ENCODE data around the gene VRK3. TPM values are rescaled to one million over a fixed set of nuclear protein-coding genes. Genes with fewer than 3 reads are reported as not detected.

The VRK3 gene
- total RNA-seq, 1 donor from 2014 or later, result 44.6 TPM

- Mint-ChIP-seq H3K9me3 (no peaks in the 10 kb centered on the region), H3K36me3 (peaks cover 6% of the 10 kb centered on the region), H3K27me3 (no peaks in the 10 kb centered on the region), H3K4me3 (no peak overlapping the region), H3K4me1 (ENCODE audit: unreplicated experiment) (no peaks in the 10 kb centered on the region), H3K27ac (no peak overlapping the region)
- TF ChIP-seq CTCF (conservative IDR thresholded peaks at IDR 0.05), result no peak
- no peak for DNase-seq (ENCODE audit: extremely low spot score, unreplicated experiment)
These were observed 43.3 kb downstream of the VRK3 start for GRCh38 chr19:49981603-49982593.

GRCh38 chr19:49978324-49978723 is 46.8 kb downstream of the VRK3 start:
- no peak for TF ChIP-seq CTCF (conservative IDR thresholded peaks at IDR 0.05)
- Mint-ChIP-seq H3K27ac (no peak overlapping the region), H3K9me3 (no peaks in the 10 kb centered on the region), H3K4me1 (ENCODE audit: unreplicated experiment) (no peaks in the 10 kb centered on the region), H3K4me3 (no peak overlapping the region), H3K36me3 (peaks cover 8% of the 10 kb centered on the region), H3K27me3 (peaks cover 2% of the 10 kb centered on the region)
- no peak for DNase-seq (ENCODE audit: extremely low spot score, unreplicated experiment)

GRCh38 chr19:49977881-49978280 is 47.3 kb downstream of the VRK3 start:
- Mint-ChIP-seq H3K4me1 (ENCODE audit: unreplicated experiment) (no peaks in the 10 kb centered on the region), H3K27ac (no peak overlapping the region), H3K9me3 (no peaks in the 10 kb centered on the region), H3K27me3 (peaks cover 4% of the 10 kb centered on the region), H3K4me3 (no peak overlapping the region), H3K36me3 (peaks cover 8% of the 10 kb centered on the region)
- DNase-seq (ENCODE audit: extremely low spot score, unreplicated experiment), result no peak
- TF ChIP-seq CTCF (conservative IDR thresholded peaks at IDR 0.05), result no peak

- Mint-ChIP-seq H3K27me3 (peaks cover 4% of the 10 kb centered on the region), H3K9me3 (no peaks in the 10 kb centered on the region), H3K4me3 (no peak overlapping the region), H3K4me1 (ENCODE audit: unreplicated experiment) (no peaks in the 10 kb centered on the region), H3K36me3 (peaks cover 8% of the 10 kb centered on the region), H3K27ac (no peak overlapping the region)
- TF ChIP-seq CTCF (conservative IDR thresholded peaks at IDR 0.05), result no peak
- DNase-seq (ENCODE audit: extremely low spot score, unreplicated experiment), result no peak
These were observed 48.1 kb downstream of the VRK3 start for GRCh38 chr19:49977076-49977475.

GRCh38 chr19:49976496-49976895 is 48.7 kb downstream of the VRK3 start:
- Mint-ChIP-seq H3K4me3 (no peak overlapping the region), H3K36me3 (peaks cover 8% of the 10 kb centered on the region), H3K27me3 (peaks cover 4% of the 10 kb centered on the region), H3K27ac (no peak overlapping the region), H3K9me3 (no peaks in the 10 kb centered on the region), H3K4me1 (ENCODE audit: unreplicated experiment) (no peaks in the 10 kb centered on the region)
- no peak for DNase-seq (ENCODE audit: extremely low spot score, unreplicated experiment)
- no peak for TF ChIP-seq CTCF (conservative IDR thresholded peaks at IDR 0.05)

All from type B pancreatic cell (in vitro differentiated cells).